DOHH2 (cell line): ENCODE measurements around the gene PCDHGC4.

Source experiments
- EZH2phosphoT487 ChIP-seq: fragments of 200-600 bp; sonication (generic); IDR thresholded peaks from 2 replicates; pipeline ENCODE4 v1.6.1; 2017; ENCODE audit warnings: borderline replicate concordance, mild to moderate bottlenecking, antibody characterized with exemption, low read length, moderate library complexity, mixed read lengths
- TF ChIP-seq, protein P1 (sequence below): fragments of 200-600 bp; sonication (generic); IDR thresholded peaks from one replicate; pipeline ENCODE4 v1.5.1; 2014; ENCODE audit warnings: antibody characterized with exemption, mild to moderate bottlenecking, low read depth, low read length; ENCODE audit not compliant: poor library complexity, severe bottlenecking

DNA sequence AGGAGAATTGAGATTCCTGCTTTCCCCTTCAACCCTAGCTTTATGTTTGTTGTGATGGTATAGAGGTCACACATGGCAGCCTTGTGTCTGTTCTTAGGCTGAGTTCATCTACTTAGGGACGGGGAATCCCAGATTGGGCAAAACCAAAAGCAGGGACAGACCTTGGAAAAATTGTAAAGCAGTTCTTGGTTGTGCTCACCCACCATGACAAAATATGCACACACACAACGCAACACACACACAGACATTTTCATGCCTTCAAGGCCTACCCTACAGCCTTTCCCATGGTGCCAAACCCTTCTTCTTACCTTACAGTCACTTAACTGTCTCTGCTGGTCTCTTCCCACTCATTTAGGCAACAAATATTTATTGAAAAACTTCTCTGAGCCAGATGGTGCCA lies 18.9 kb downstream of the PCDHGC4 start:
- TF ChIP-seq, protein P1, sequence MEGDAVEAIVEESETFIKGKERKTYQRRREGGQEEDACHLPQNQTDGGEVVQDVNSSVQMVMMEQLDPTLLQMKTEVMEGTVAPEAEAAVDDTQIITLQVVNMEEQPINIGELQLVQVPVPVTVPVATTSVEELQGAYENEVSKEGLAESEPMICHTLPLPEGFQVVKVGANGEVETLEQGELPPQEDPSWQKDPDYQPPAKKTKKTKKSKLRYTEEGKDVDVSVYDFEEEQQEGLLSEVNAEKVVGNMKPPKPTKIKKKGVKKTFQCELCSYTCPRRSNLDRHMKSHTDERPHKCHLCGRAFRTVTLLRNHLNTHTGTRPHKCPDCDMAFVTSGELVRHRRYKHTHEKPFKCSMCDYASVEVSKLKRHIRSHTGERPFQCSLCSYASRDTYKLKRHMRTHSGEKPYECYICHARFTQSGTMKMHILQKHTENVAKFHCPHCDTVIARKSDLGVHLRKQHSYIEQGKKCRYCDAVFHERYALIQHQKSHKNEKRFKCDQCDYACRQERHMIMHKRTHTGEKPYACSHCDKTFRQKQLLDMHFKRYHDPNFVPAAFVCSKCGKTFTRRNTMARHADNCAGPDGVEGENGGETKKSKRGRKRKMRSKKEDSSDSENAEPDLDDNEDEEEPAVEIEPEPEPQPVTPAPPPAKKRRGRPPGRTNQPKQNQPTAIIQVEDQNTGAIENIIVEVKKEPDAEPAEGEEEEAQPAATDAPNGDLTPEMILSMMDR, result no peak
- TF ChIP-seq EZH2phosphoT487, result no peak
